K562 (cell line): ENCODE measurements around the gene SPEF1. TPM values are rescaled to one million over a fixed set of nuclear protein-coding genes. Genes with fewer than 3 reads are reported as not detected.

ENCODE experiments used
- CHD2 ChIP-seq: IDR thresholded peaks from 2 replicates; pipeline ENCODE4 v1.6.1; 2011; ENCODE audit warnings: low read depth, low read length
- GABPA ChIP-seq: fragments of 200-800 bp; sonication (Bioruptor generic); conservative IDR thresholded peaks from 2 replicates; pipeline ENCODE4 v1.6.1; 2016; ENCODE audit warnings: low read depth, missing genetic modification characterization, missing compliant biosample characterization
- KAT7 ChIP-seq: sonication (generic); formaldehyde crosslinking; IDR thresholded peaks from 2 replicates; pipeline ENCODE4 v1.8.0; 2022; ENCODE audit warnings: missing genetic modification reagents, mild to moderate bottlenecking, borderline replicate concordance
- LARP7 ChIP-seq: fragments of 450-650 bp; IDR thresholded peaks from 2 replicates; pipeline ENCODE4 v1.6.1; 2016
- LEF1 ChIP-seq: fragments of 450-650 bp; IDR thresholded peaks from 2 replicates; pipeline ENCODE4 v1.6.1; 2016; ENCODE audit warnings: mild to moderate bottlenecking
- MXI1 ChIP-seq: IDR thresholded peaks from 2 replicates; pipeline ENCODE4 v1.6.1; 2011; ENCODE audit warnings: low read depth, mild to moderate bottlenecking, improper control_type of control experiment, low read length
- RBM25 ChIP-seq: fragments of 200-400 bp; formaldehyde crosslinking; IDR thresholded peaks from 2 replicates; pipeline ENCODE4 v1.6.1; 2018; ENCODE audit warnings: low read length, low read depth, moderate library complexity; ENCODE audit not compliant: severe bottlenecking
- RUNX1 ChIP-seq: sonication (generic); IDR thresholded peaks from 2 replicates; pipeline ENCODE4 v1.6.1; 2016; ENCODE audit warnings: antibody characterized with exemption, low read depth
- STAT5A ChIP-seq: IDR thresholded peaks from 2 replicates; pipeline ENCODE4 v1.6.1; 2012; ENCODE audit warnings: low read length, inconsistent platforms, borderline replicate concordance
- ZFP1 ChIP-seq: fragments of 450-650 bp; formaldehyde crosslinking; IDR thresholded peaks from 2 replicates; pipeline ENCODE4 v1.4.0; 2020; ENCODE audit warnings: mild to moderate bottlenecking, mixed read lengths
- ZNF133 ChIP-seq: fragments of 250-450 bp; sonication (Bioruptor Pico); IDR thresholded peaks from 2 replicates; pipeline ENCODE4 v1.4.0; 2020; ENCODE audit warnings: mild to moderate bottlenecking
- ZNF384 ChIP-seq: IDR thresholded peaks from 2 replicates; pipeline ENCODE4 v1.6.1; 2012; ENCODE audit warnings: low read depth, low read length, improper control_type of control experiment
- polyA plus RNA-seq, 8 experiments: library from polyadenylated mRNA; depleted of rRNA in 4 of 8; stranded (reverse) in 5 of 8; unstranded in 3 of 8; fragments of >200 nt; fragmentation: Nextera tagmentation in 2 of 8; fragmentation: Illumina TruSeq in 1 of 8; extraction: Ambion mirVana in 2 of 8; extraction: Trizol in 1 of 8; gene quantifications; 2 replicates each; pipeline versions ENCODE4 v1.2.1 to v1.2.3, GENCODE V29; 2011 to 2014; ENCODE audit warnings: inconsistent platforms in 1 of 8, missing spikeins in 1 of 8
- total RNA-seq, 7 experiments: library from RNA; depleted of rRNA in 6 of 7; stranded (reverse); fragments of >200 nt in 6 of 7; fragmentation: Illumina TruSeq in 2 of 7; extraction: Trizol in 2 of 7; gene quantifications; 2 replicates each; pipeline versions ENCODE4 v1.2.1 to v1.2.3, GENCODE V29; 2011 to 2021; ENCODE audit warnings: low replicate concordance in 1 of 7
- TF ChIP-seq, protein P1 (sequence below): IDR thresholded peaks from 2 replicates; pipeline ENCODE4 v1.6.1; 2011; ENCODE audit warnings: borderline replicate concordance, low read depth, mild to moderate bottlenecking, moderate library complexity, low read length; ENCODE audit not compliant: insufficient read depth, poor library complexity, severe bottlenecking
- TF ChIP-seq, protein P2 (sequence below), 2 experiments: fragments of 450-650 bp; formaldehyde crosslinking in 1 of 2; IDR thresholded peaks; 2 replicates each; pipeline versions ENCODE4 v1.4.0 to v1.6.1; 2014 to 2020; ENCODE audit warnings: mild to moderate bottlenecking in 2 of 2, borderline replicate concordance in 1 of 2, low read depth in 1 of 2
- TF ChIP-seq, protein P3 (sequence below): sonication (generic); formaldehyde crosslinking; IDR thresholded peaks from 2 replicates; pipeline ENCODE4 v1.4.0; 2020; ENCODE audit warnings: mild to moderate bottlenecking, missing genetic modification reagents

SPEF1 gene
- total and polyA plus RNA-seq, 9 of the 15 experiments (the other 6 are each of a cell fraction or from before 2014, with no cell fraction given): not detected

DNA sequence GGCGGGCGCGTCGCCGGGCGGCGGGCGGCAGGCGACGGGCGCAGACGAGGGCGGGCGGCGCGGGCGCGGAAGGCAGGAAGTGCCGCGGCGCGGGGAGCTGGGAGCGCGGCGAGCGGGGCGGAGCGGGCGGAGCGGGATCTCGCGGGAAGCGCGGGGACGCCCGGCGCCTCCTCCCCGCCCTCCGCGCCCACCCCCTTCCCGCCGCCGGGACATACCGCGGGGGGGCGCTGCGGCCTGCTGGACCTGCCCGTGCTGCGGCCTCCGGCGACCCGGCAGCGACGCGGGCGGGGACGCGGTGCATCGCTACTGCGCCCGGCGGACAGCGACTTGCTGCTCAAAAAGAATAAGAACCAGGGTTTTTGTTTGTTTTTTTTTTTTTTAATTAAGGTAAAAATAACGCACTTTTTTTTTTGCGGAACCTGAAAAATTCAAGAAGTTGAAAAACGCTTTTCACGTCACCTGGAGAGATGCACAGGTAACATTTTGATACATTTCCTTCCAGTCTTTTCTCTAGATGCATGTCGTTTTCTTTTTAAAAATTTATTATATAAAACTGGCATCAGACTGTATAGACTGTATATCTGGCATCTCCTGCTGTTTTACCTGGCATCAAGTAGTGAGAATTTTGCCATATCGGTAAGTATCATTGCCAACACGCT is 5.5 kb upstream of the SPEF1 start, which contains the start of gene CENPB (continued):
- peak; percentile 39; the same call in 1 of the 2 replicates for TF ChIP-seq KAT7 (CRISPR knock-in tag)
- no peak for TF ChIP-seq RUNX1
- TF ChIP-seq MXI1: no peak
- peak; percentile 91 for TF ChIP-seq RBM25
- no peak for TF ChIP-seq ZFP1 (CRISPR knock-in tag)
- no peak for TF ChIP-seq ZNF133 (CRISPR knock-in tag)
- TF ChIP-seq, protein P1, sequence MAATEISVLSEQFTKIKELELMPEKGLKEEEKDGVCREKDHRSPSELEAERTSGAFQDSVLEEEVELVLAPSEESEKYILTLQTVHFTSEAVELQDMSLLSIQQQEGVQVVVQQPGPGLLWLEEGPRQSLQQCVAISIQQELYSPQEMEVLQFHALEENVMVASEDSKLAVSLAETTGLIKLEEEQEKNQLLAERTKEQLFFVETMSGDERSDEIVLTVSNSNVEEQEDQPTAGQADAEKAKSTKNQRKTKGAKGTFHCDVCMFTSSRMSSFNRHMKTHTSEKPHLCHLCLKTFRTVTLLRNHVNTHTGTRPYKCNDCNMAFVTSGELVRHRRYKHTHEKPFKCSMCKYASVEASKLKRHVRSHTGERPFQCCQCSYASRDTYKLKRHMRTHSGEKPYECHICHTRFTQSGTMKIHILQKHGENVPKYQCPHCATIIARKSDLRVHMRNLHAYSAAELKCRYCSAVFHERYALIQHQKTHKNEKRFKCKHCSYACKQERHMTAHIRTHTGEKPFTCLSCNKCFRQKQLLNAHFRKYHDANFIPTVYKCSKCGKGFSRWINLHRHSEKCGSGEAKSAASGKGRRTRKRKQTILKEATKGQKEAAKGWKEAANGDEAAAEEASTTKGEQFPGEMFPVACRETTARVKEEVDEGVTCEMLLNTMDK: peak; percentile 74
- TF ChIP-seq ZNF384: peak; percentile 54; the same call in 1 of the 2 replicates
- no peak for TF ChIP-seq LEF1
- TF ChIP-seq GABPA (tag): peak; percentile 42
- TF ChIP-seq STAT5A: no peak
- TF ChIP-seq CHD2: peak; percentile 93
- TF ChIP-seq, protein P2, sequence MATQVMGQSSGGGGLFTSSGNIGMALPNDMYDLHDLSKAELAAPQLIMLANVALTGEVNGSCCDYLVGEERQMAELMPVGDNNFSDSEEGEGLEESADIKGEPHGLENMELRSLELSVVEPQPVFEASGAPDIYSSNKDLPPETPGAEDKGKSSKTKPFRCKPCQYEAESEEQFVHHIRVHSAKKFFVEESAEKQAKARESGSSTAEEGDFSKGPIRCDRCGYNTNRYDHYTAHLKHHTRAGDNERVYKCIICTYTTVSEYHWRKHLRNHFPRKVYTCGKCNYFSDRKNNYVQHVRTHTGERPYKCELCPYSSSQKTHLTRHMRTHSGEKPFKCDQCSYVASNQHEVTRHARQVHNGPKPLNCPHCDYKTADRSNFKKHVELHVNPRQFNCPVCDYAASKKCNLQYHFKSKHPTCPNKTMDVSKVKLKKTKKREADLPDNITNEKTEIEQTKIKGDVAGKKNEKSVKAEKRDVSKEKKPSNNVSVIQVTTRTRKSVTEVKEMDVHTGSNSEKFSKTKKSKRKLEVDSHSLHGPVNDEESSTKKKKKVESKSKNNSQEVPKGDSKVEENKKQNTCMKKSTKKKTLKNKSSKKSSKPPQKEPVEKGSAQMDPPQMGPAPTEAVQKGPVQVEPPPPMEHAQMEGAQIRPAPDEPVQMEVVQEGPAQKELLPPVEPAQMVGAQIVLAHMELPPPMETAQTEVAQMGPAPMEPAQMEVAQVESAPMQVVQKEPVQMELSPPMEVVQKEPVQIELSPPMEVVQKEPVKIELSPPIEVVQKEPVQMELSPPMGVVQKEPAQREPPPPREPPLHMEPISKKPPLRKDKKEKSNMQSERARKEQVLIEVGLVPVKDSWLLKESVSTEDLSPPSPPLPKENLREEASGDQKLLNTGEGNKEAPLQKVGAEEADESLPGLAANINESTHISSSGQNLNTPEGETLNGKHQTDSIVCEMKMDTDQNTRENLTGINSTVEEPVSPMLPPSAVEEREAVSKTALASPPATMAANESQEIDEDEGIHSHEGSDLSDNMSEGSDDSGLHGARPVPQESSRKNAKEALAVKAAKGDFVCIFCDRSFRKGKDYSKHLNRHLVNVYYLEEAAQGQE (IDR thresholded peaks at IDR 0.05; ENCODE audit: borderline replicate concordance): peak; percentile 85
- TF ChIP-seq, protein P2 (CRISPR knock-in tag; IDR thresholded peaks at IDR 0.05; ENCODE audit: low read depth): no peak
- no peak for TF ChIP-seq LARP7
- TF ChIP-seq, protein P3, sequence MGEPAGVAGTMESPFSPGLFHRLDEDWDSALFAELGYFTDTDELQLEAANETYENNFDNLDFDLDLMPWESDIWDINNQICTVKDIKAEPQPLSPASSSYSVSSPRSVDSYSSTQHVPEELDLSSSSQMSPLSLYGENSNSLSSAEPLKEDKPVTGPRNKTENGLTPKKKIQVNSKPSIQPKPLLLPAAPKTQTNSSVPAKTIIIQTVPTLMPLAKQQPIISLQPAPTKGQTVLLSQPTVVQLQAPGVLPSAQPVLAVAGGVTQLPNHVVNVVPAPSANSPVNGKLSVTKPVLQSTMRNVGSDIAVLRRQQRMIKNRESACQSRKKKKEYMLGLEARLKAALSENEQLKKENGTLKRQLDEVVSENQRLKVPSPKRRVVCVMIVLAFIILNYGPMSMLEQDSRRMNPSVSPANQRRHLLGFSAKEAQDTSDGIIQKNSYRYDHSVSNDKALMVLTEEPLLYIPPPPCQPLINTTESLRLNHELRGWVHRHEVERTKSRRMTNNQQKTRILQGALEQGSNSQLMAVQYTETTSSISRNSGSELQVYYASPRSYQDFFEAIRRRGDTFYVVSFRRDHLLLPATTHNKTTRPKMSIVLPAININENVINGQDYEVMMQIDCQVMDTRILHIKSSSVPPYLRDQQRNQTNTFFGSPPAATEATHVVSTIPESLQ (CRISPR knock-in tag): no peak
